Right lobe of liver (tissue), 4 donors: ENCODE measurements around the gene PMEPA1.

Experiments
- POLR2A ChIP-seq: fragments of 450-650 bp; IDR thresholded peaks from one replicate; pipeline ENCODE4 v1.6.1; 2017; ENCODE audit warnings: antibody characterized with exemption, mild to moderate bottlenecking
- TF ChIP-seq, protein P1 (sequence below), 4 donors: fragments of 200-600 bp in 3 of 4; fragments of 450-650 bp in 1 of 4; IDR thresholded peaks; one replicate each; pipeline versions ENCODE4 v1.5.1 to v1.8.0; 2016 to 2022; ENCODE audit warnings: antibody characterized with exemption in 4 of 4, mild to moderate bottlenecking in 2 of 4
- donor health status: DM: no; HTN: no; CAD: no.
- donor health status: DM: no; HTN: no; CAD: no.
- donor health status: DM: no; HTN: yes; CAD: no.

DNA sequence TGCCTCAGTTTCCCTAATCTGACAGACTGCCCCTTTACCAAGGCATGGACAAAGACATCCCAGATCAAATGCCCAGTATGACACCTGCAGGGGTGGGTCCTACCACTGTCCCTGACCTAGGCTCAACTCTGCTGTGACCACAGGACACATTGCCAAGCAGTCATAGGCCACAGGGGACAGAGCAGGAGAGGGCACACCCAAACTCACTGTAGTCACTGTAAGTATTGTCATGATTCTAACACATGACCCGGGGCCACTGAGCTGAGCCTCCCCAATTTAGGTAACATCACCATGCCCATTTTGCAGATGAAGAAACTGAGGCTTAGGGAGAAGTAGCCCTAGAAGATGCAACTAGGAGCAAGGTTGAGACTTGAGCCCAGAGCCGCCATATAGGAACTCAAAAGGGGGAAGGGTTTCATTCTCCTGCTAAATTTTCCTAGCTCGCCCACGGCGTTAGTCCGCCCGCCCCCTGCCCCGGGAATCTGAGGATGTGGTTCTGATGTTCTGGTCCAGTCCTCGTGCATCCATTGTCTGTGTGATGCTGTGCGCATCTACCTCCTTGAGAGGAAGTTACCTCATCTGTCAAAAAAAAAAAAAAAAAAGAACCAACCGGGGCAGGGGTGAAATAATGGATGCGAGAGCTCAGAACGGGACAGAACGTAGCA, 44.8 kb downstream of the PMEPA1 start:
- TF ChIP-seq POLR2A = no peak
- TF ChIP-seq, protein P1, sequence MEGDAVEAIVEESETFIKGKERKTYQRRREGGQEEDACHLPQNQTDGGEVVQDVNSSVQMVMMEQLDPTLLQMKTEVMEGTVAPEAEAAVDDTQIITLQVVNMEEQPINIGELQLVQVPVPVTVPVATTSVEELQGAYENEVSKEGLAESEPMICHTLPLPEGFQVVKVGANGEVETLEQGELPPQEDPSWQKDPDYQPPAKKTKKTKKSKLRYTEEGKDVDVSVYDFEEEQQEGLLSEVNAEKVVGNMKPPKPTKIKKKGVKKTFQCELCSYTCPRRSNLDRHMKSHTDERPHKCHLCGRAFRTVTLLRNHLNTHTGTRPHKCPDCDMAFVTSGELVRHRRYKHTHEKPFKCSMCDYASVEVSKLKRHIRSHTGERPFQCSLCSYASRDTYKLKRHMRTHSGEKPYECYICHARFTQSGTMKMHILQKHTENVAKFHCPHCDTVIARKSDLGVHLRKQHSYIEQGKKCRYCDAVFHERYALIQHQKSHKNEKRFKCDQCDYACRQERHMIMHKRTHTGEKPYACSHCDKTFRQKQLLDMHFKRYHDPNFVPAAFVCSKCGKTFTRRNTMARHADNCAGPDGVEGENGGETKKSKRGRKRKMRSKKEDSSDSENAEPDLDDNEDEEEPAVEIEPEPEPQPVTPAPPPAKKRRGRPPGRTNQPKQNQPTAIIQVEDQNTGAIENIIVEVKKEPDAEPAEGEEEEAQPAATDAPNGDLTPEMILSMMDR (IDR thresholded peaks at IDR 0.05) = no peak
